Measurements from ENCODE around the gene PIM1.

The PIM1 gene

DNA sequence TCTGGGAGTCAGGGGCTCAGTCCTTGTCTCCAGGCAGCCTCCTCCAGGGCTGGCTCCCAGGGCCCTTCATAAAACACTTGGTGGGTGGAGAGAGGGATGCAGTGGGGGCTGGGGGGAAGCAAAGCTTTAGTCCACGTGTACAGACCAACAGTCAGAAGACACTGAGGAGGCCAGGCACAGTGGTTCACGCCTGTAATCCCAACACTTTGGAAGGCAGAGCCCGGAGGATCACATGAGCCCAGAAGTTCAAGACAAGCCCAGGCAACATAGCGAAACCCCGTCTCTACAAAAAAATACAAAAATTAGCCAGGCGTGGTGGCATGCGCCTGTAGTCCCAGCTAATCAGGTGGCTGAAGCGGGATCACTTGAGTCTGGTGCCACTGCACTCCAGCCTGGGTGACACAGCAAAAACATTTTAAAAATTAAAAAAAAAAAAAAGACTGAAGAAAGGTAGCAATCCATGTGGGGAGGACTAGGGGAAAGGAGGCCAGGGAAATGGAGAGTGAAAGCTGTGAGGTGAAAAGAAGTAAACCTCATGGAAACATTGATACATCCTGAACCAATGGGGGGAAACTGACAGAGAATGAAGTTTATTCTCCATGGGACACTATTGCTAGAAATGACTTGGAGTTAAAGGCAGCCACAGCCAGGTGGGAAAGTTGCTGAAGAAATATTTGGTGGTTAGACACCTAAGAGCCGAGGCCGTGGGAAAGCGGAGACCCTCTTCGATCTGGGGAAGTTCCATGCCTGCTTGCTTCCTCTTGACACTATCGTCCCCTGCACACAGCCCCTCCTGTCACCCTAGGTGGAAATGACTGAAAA lies 35.4 kb downstream of the PIM1 start:
- H3K4me1 ChIP-seq (ENCODE audit: low read length): peaks cover 86% of the 10 kb centered on the region
- peak overlapping the region; percentile 71 for H3K4me2 ChIP-seq (ENCODE audit: low read length)
- H3K9ac ChIP-seq (ENCODE audit: low read length): peak overlapping the region; percentile 39
- no peaks in the 10 kb centered on the region for H3K27me3 ChIP-seq (ENCODE audit: low read depth, low read length)
- H3K4me3 ChIP-seq (ENCODE audit: low read length): 0 out of 2 replicates have a peak overlapping the region, but pooled peaks have one; percentile 17
- H3K36me3 ChIP-seq (replicated peaks; ENCODE audit: low read depth, low read length): no peaks in the 10 kb centered on the region
- H3K9me3 ChIP-seq (ENCODE audit: insufficient read depth, low read length): no peaks in the 10 kb centered on the region
- no peaks in the 10 kb centered on the region for H3K79me2 ChIP-seq (ENCODE audit: low read length)
- no peaks in the 10 kb centered on the region for H4K20me1 ChIP-seq (ENCODE audit: insufficient read depth, low read length)
- peak overlapping the region; percentile 84 for H2AFZ ChIP-seq (ENCODE audit: low read depth, low read length)
- no peak for TF ChIP-seq EZH2phosphoT487 (IDR thresholded peaks at IDR 0.05; ENCODE audit: low read depth)
- TF ChIP-seq, protein P1, sequence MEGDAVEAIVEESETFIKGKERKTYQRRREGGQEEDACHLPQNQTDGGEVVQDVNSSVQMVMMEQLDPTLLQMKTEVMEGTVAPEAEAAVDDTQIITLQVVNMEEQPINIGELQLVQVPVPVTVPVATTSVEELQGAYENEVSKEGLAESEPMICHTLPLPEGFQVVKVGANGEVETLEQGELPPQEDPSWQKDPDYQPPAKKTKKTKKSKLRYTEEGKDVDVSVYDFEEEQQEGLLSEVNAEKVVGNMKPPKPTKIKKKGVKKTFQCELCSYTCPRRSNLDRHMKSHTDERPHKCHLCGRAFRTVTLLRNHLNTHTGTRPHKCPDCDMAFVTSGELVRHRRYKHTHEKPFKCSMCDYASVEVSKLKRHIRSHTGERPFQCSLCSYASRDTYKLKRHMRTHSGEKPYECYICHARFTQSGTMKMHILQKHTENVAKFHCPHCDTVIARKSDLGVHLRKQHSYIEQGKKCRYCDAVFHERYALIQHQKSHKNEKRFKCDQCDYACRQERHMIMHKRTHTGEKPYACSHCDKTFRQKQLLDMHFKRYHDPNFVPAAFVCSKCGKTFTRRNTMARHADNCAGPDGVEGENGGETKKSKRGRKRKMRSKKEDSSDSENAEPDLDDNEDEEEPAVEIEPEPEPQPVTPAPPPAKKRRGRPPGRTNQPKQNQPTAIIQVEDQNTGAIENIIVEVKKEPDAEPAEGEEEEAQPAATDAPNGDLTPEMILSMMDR (IDR thresholded peaks at IDR 0.05; ENCODE audit: low read depth, low read length): no peak
- H3K27ac ChIP-seq (ENCODE audit: low read length): peak overlapping the region; percentile 44

DNA sequence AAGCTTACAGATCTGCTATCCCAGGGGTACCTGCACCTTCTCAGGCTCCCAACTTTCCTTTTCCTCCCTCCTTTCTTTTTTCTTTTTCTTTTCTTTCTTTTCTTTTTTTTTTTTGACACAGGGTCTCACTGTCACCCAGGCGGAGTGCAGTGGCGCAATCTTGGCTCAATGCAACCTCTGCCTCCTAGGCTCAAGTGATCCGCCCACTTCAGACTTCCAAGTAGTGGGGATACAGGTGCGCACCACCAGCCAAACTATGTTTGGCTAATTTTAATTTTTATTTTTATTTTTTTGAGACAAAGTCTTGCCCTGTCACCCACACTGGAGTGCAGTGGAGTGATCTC lies 36.0 kb downstream of the PIM1 start:
- Histone ChIP-seq H3K9me3 (ENCODE audit: insufficient read depth, low read length) (no peaks in the 10 kb centered on the region), H3K9ac (ENCODE audit: low read length) (peak overlapping the region; percentile 39), H4K20me1 (ENCODE audit: insufficient read depth, low read length) (no peaks in the 10 kb centered on the region), H3K4me1 (ENCODE audit: low read length) (peaks cover 85% of the 10 kb centered on the region), H3K36me3 (replicated peaks; ENCODE audit: low read depth, low read length) (no peaks in the 10 kb centered on the region), H3K27ac (ENCODE audit: low read length) (peak overlapping the region; percentile 44), H2AFZ (ENCODE audit: low read depth, low read length) (peak overlapping the region; percentile 84), H3K27me3 (ENCODE audit: low read depth, low read length) (no peaks in the 10 kb centered on the region), H3K4me3 (ENCODE audit: low read length) (no peak overlapping the region), H3K4me2 (ENCODE audit: low read length) (peak overlapping the region; percentile 71), H3K79me2 (ENCODE audit: low read length) (no peaks in the 10 kb centered on the region)
- TF ChIP-seq, protein P1 (IDR thresholded peaks at IDR 0.05; ENCODE audit: low read depth, low read length): no peak
- TF ChIP-seq EZH2phosphoT487 (IDR thresholded peaks at IDR 0.05; ENCODE audit: low read depth): no peak

DNA sequence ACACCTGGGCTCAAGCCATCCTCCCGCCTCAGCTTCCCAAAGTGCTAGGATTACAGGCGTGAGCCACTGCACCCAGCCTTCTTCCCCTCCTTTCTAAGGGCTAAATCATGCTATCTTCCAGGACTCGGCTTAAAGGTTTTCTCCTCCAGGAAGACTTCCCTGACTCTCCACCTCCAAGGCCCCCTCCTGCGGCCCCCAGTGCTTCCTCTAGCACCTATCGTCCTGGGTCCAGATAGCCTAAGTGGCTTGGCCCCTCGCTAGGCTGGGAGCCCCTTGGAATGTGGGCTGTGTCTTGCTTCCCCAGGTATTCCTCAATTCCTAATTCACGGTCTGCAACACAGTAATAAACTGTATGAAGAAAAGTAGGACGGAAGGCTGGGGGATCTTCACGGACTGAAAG lies 36.7 kb downstream of the PIM1 start:
- H4K20me1 ChIP-seq (ENCODE audit: insufficient read depth, low read length): no peaks in the 10 kb centered on the region
- no peaks in the 10 kb centered on the region for H3K9me3 ChIP-seq (ENCODE audit: insufficient read depth, low read length)
- H3K27ac ChIP-seq (ENCODE audit: low read length): no peak overlapping the region
- H3K36me3 ChIP-seq (replicated peaks; ENCODE audit: low read depth, low read length): no peaks in the 10 kb centered on the region
- H2AFZ ChIP-seq (ENCODE audit: low read depth, low read length): no peak overlapping the region
- no peak overlapping the region for H3K4me3 ChIP-seq (ENCODE audit: low read length)
- H3K27me3 ChIP-seq (ENCODE audit: low read depth, low read length): no peaks in the 10 kb centered on the region
- H3K9ac ChIP-seq (ENCODE audit: low read length): peak overlapping the region; percentile 6; the same call in 1 of the 2 replicates
- H3K79me2 ChIP-seq (ENCODE audit: low read length): no peaks in the 10 kb centered on the region
- no peak overlapping the region for H3K4me2 ChIP-seq (ENCODE audit: low read length)
- TF ChIP-seq, protein P1 (IDR thresholded peaks at IDR 0.05; ENCODE audit: low read depth, low read length): no peak
- TF ChIP-seq EZH2phosphoT487 (IDR thresholded peaks at IDR 0.05; ENCODE audit: low read depth): no peak
- peaks cover 81% of the 10 kb centered on the region for H3K4me1 ChIP-seq (ENCODE audit: low read length)

DNA sequence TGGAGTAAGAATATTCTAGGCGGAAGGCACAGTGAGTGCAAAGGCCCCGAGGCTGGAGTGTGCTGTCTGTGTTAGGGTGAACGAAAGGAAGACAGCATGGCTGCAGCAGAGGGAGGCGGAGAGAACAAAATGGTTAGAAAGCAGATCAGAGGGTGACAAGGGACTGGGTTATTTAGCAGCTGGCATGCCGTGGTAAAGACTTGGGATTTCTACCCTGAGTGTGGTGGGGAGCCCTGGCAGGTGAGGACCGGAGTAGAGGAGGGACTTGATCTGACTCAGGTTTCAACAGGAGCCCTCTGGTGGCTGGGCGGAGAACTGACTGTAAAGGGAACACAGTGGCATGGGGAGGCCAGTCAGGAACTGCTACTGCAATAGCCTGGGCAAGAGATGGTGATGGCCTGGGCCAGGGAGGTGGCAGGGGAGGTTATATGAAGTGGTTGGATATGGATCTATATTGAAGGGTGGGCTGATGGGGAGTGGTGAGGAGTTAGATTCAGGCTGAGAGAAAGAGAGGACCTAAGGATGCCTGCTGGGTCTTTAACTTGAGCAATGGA lies 38.0 kb downstream of the PIM1 start:
- Histone ChIP-seq H3K4me1 (ENCODE audit: low read length) (peaks cover 67% of the 10 kb centered on the region), H3K27ac (ENCODE audit: low read length) (peak overlapping the region; percentile 64), H3K36me3 (replicated peaks; ENCODE audit: low read depth, low read length) (no peaks in the 10 kb centered on the region), H3K4me3 (ENCODE audit: low read length) (peak overlapping the region; percentile 13; the same call in 1 of the 2 replicates), H3K9ac (ENCODE audit: low read length) (peak overlapping the region; percentile 47; the same call in 1 of the 2 replicates), H2AFZ (ENCODE audit: low read depth, low read length) (peak overlapping the region; percentile 67; the same call in 1 of the 2 replicates), H3K4me2 (ENCODE audit: low read length) (peak overlapping the region; percentile 52), H3K27me3 (ENCODE audit: low read depth, low read length) (no peaks in the 10 kb centered on the region), H4K20me1 (ENCODE audit: insufficient read depth, low read length) (no peaks in the 10 kb centered on the region), H3K9me3 (ENCODE audit: insufficient read depth, low read length) (no peaks in the 10 kb centered on the region), H3K79me2 (ENCODE audit: low read length) (no peaks in the 10 kb centered on the region)
- no peak for TF ChIP-seq EZH2phosphoT487 (IDR thresholded peaks at IDR 0.05; ENCODE audit: low read depth)
- TF ChIP-seq, protein P1 (IDR thresholded peaks at IDR 0.05; ENCODE audit: low read depth, low read length): peak; percentile 98

Measured in OCI-LY3 (cell line).